ENCODE data around the gene CIDEC.
A peak's percentile ranks its signal among the peaks of the same experiment; 100 is the strongest.

CIDEC gene

DNA sequence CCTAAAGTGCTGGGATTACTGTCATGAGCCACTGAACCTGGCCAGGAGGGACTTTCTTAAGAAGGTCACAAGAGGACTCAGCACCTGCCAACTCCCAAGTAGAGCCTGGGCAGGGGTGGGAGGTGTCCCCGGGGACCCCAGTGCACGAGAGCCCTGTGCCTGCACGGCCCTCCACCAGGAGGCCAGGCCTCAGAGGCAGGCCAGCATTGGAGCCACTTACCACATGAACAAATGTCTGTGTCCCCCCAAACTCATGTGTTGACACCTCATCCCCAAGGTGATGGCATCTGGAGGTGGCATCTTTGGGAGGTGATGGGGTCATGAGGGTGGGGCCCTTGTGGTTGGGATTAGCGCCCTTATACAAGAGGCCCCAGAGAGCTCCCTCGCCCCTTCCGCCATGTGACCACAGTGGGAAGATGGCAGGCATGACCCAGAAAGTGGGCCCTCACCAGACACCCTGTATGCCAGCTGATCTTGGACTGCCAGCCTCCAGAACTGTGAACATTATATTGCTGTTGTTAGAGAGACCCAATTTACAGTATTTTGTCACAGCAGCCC lies 33.0 kb downstream of the CIDEC start:
- no peak for DNase-seq (ENCODE audit: extremely low read depth, low read depth)
- TF ChIP-seq, protein P1, sequence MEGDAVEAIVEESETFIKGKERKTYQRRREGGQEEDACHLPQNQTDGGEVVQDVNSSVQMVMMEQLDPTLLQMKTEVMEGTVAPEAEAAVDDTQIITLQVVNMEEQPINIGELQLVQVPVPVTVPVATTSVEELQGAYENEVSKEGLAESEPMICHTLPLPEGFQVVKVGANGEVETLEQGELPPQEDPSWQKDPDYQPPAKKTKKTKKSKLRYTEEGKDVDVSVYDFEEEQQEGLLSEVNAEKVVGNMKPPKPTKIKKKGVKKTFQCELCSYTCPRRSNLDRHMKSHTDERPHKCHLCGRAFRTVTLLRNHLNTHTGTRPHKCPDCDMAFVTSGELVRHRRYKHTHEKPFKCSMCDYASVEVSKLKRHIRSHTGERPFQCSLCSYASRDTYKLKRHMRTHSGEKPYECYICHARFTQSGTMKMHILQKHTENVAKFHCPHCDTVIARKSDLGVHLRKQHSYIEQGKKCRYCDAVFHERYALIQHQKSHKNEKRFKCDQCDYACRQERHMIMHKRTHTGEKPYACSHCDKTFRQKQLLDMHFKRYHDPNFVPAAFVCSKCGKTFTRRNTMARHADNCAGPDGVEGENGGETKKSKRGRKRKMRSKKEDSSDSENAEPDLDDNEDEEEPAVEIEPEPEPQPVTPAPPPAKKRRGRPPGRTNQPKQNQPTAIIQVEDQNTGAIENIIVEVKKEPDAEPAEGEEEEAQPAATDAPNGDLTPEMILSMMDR (IDR thresholded peaks at IDR 0.05; ENCODE audit: low read depth, low read length), result no peak

DNA sequence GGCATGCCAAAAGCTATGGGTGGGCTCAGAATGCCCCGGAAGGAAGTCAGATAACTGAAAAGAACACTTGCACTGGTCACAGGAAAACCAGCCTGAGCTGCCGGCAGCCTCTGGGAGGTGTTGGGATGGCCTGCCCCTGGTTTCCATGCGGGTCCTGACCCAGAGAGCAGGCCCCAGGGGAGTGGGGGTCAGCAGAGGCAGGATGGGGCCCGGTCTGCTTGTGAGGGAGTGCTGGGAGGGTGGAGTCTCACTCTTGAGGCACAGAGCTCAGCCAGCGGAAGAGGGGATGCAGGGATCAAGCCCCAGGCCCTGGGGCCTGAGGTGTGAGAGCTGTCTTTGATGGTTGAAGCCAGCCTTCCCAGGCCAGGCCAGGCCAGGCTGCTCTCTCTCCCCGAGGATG lies 33.8 kb downstream of the CIDEC start:
- DNase-seq (ENCODE audit: extremely low read depth, low read depth), result no peak

DNA sequence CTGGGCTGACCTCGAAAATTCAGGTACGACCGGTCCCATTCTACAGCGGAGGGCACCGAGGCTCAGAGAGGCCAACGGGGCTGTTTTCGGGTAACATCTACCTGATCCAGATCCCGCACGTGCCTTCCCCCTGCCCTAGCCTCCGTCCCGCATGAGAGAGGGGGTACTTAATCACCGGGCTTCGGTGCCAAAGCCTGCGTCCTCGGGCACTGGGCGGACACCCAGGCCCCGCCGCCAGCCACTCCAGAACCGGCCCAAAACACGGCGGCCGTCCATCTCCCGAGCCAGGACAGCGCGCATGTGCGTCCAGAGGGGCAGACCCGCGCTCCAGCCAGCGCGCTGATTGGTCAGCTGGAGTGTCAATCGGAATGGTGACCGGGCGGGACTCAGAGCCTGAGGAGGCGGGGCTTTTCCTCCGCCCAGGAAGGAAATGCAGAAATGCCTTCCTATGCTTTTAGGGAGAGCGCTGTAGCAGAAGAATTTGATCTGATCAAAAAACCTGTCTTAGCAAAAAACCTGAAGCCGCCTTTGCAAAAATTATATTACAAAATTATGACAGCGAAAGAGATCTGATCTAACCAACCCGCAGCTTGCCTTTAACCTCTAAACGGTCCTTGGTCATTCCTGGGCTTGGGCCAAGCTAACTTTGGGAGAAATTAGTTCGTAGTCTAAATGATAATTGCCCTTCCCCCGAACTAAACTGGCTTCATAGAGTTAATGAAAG lies 36.2 kb downstream of the CIDEC start, which contains the start of gene RPUSD3:
Gene RPUSD3 (minus strand): TSS at position 294 of the 724 bp plus-strand sequence. CDS start 18 bp downstream, at position 276.
- TF ChIP-seq, protein P1 (IDR thresholded peaks at IDR 0.05; ENCODE audit: low read depth, low read length), result no peak

More for the DNA sequence above, 33.8 kb downstream of the CIDEC start:
- TF ChIP-seq, protein P1 (IDR thresholded peaks at IDR 0.05; ENCODE audit: low read depth, low read length), result no peak

DNA sequence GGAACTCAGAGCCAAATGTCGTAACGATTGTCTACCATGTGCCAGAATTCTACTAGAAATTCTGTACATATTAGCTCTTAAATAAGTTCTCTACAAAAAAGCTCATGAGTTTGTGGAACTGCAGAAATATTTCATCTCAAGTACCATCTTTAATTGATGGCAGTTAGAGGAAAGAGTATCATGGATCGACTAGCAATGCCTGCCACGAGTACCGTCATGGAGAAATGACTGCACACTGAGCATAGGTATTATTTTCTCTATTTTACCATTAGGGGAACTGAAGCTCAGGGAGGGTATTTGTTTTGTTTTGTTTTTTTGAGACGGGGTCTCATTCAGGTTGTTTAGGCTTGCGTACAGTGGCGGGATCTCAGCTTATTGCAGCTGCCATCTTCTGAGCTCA lies 39.0 kb downstream of the CIDEC start:
- TF ChIP-seq, protein P1 (IDR thresholded peaks at IDR 0.05; ENCODE audit: low read depth, low read length), result no peak
- no peak for DNase-seq (ENCODE audit: extremely low read depth, low read depth)

More for the DNA sequence above, 36.2 kb downstream of the CIDEC start, which contains the start of gene RPUSD3:
- peak; percentile 91 for DNase-seq (ENCODE audit: extremely low read depth, low read depth)

DNA sequence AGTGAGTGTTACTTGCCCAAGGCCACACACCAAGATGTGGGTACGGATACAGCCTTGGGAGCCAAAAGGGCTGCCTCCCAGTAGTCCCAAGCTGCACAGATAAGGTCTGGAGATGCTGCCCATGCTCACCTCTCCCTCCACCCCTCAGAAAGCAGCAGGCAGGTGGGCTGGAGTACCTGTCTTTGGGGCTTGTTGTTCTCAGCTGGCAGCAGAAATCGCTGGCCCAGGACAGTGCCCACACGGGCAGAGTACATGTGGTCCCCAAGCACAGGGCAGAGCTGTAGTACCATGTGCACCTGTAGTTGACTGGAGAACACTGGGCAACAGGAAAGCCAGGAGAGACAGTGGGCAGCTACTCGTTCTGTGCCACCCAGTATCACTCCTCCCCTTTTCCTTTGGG lies 41.2 kb downstream of the CIDEC start:
- DNase-seq (ENCODE audit: extremely low read depth, low read depth), result no peak
- TF ChIP-seq, protein P1 (IDR thresholded peaks at IDR 0.05; ENCODE audit: low read depth, low read length), result no peak

DNA sequence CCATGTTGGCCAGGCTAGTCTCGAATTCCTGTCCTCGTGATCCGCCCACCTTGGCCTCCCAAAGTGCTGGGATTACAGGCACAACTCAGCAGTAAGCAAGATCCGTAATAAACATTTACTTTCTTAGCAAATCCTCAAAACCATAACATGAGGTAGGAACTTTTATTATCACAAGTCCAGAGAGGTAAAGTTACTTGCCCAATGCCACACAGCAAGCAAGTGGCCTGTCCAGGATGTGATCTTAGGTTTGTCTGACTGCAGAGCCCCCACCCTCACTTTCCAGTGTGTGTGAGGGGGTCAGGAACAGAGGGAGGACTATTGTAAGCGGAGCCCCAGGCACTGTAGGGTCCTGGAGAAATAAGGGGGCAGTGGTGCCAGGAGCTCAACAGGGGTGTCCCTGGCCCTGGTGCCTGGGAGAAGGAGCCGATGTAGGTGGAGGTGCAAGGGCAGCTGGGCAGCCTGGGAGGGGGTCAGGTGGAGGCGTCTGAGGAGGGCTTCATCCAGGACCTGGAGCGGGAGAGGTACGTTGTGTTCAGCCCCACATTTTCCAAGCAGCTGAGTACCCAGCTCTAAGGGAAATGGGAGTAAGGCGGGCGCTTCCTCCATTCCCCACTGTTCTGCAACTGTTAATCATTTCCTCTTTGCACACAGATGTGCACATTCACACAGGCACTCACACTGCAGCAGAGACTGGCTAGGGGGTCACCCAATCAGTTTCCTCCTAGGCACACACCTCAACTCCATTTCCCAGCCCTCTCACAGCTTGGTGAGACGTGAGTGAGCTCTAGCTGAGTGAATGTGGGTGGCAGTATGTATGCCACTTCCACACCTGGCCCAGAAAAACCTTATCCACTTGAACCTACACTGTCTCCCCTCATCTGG lies 42.1 kb downstream of the CIDEC start:
- TF ChIP-seq, protein P1 (IDR thresholded peaks at IDR 0.05; ENCODE audit: low read depth, low read length), result no peak
- no peak for DNase-seq (ENCODE audit: extremely low read depth, low read depth)
